Pancreas (tissue), 10 donors: ENCODE results near the gene CDK5RAP3. TPM values are rescaled to one million over a fixed set of nuclear protein-coding genes. Genes with fewer than 3 reads are reported as not detected.
"Not testable (repeated sequence)": the region's sequence is repeated elsewhere in the genome, so short reads cannot be mapped to it uniquely, and the experiment has no call there.

Source experiments
- ATAC-seq, 4 donors: fragments of 200-7000 bp; cut with Tn5 transposase; one replicate each; pipeline versions ENCODE4 v1.8.0 to v1.9.1; 2020; ENCODE audit warnings: mild to moderate bottlenecking in 4 of 4, moderate library complexity in 4 of 4
- DNase-seq, 6 donors: peaks; one replicate each; pipeline ENCODE4 v3.0.0-alpha.2; 2020
- FAIRE-seq: peaks from 2 replicates; lab custom pipeline; 2012; peaks lifted over from hg19 to GRCh38; lab: Jason Lieb, UNC
- H3K27ac ChIP-seq, 4 donors: fragments of 200-600 bp; sonication (generic); 1 replicate in 3 of 4; 2 replicates in 1 of 4; pipeline versions ENCODE4 v1.5.0 to v1.8.0; 2020
- H3K27me3 ChIP-seq, 4 donors: fragments of 200-600 bp; one replicate each; pipeline ENCODE4 v1.8.0; 2021
- H3K36me3 ChIP-seq, 3 donors: fragments of 200-600 bp; sonication (generic) in 1 of 3; one replicate each; pipeline versions ENCODE4 v1.5.0 to v1.8.0; 2020 to 2021
- H3K4me1 ChIP-seq, 3 donors: fragments of 200-600 bp; one replicate each; pipeline ENCODE4 v1.8.0; 2021
- H3K4me3 ChIP-seq, 4 donors: fragments of 200-600 bp; sonication (generic) in 2 of 4; one replicate each; pipeline versions ENCODE4 v1.5.0 to v1.8.0; 2020 to 2021
- H3K9me3 ChIP-seq, 4 donors: fragments of 200-600 bp; one replicate each; pipeline ENCODE4 v1.8.0; 2021
- WGBS, 2 donors: extraction: QIAGEN DNeasy Blood & Tissue Kit; methylation state at CpG; one replicate each; pipeline ENCODE4 v1.1.7; 2013; 5-methylcytosine and 5-hydroxymethylcytosine counted together
- intact Hi-C, 3 donors: fragments of 100-400 bp; cut with DNase I; formaldehyde crosslinking; loops; one replicate each; pipeline versions ENCODE4 v1.11.1 to v1.14.2; 2022
- polyA plus RNA-seq, 2 donors: library from polyadenylated mRNA; stranded (reverse); fragments of 200-250 nt; gene quantifications; one replicate each; pipeline ENCODE4 v1.2.3, GENCODE V29; 2013
- total RNA-seq, 6 donors: library from RNA; stranded (reverse); fragmentation: NEBNext Ultra II Directional in 4 of 6; extraction: Animal tissue kit (Norgen Biotek cat#: 25700) in 4 of 6; gene quantifications; one replicate each; pipeline versions ENCODE4 v1.2.1 to v1.2.4, GENCODE V29; 2021 to 2023
- TF ChIP-seq, protein P1 (sequence below), 4 donors: fragments of 200-600 bp; sonication (generic) in 3 of 4; IDR thresholded peaks; one replicate each; pipeline versions ENCODE4 v1.5.0 to v1.8.0; 2021; ENCODE audit warnings: antibody characterized with exemption in 4 of 4
- donor health status: healthy with polysubstance abuse.
- donor health status: DM: no; HTN: no; CAD: no; lungs with moderate emphysema.
- donor health status: DM: no; HTN: no; CAD: no.
- donor health status: control.
- donor health status: control.
- donor health status: Bipolar disorder and iron deficiency.
- donor health status: DM: yes; HTN: yes; CAD: no.
- donor health status: DM: no; HTN: no; CAD: no.
- donor health status: DM: no; HTN: no; CAD: no.
- donor health status: DM: yes; HTN: yes; CAD: no.

Gene CDK5RAP3
- total and polyA plus RNA-seq, 8 donors = 134 to 1,312 (median 185) TPM

DNA sequence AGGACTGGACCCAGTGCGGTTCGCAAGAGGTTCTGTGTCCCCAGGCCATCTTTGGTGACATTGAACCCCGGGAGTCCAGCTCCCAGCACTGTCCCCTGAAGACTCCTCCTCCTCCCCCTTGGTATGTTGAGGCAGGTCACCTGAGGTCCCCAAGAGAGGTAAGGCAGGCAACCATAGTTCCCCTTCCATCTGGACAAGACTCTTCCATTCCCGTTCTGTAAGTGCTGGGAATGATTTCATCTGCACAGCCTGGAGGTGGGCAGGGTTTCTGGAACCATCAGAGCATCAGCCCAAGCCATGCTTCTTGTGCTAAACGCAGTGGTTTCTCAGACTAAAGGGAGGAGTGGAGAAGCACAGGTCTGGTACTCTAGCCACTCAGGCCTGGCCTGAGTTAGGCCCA lies 41.7 kb downstream of the CDK5RAP3 start:
- no peak for FAIRE-seq
- intact Hi-C loops = loop anchor here in 1 of 3 donors (10.0 kb wide), 1 partner anchor 168 kb away; the partner anchor contains the start of gene SCRN2
- H3K36me3 ChIP-seq = no peaks in the 10 kb centered on the region
- peaks cover 0 to 5% (median 0%) of the 10 kb centered on the region in 3 donors for H3K4me1 ChIP-seq
- no peak for ATAC-seq
- H3K27ac ChIP-seq = no peak overlapping the region
- 35 to 37% methylated on average over 5 of the region's 5 CpGs for WGBS, 2 donors
- TF ChIP-seq, protein P1, sequence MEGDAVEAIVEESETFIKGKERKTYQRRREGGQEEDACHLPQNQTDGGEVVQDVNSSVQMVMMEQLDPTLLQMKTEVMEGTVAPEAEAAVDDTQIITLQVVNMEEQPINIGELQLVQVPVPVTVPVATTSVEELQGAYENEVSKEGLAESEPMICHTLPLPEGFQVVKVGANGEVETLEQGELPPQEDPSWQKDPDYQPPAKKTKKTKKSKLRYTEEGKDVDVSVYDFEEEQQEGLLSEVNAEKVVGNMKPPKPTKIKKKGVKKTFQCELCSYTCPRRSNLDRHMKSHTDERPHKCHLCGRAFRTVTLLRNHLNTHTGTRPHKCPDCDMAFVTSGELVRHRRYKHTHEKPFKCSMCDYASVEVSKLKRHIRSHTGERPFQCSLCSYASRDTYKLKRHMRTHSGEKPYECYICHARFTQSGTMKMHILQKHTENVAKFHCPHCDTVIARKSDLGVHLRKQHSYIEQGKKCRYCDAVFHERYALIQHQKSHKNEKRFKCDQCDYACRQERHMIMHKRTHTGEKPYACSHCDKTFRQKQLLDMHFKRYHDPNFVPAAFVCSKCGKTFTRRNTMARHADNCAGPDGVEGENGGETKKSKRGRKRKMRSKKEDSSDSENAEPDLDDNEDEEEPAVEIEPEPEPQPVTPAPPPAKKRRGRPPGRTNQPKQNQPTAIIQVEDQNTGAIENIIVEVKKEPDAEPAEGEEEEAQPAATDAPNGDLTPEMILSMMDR (IDR thresholded peaks at IDR 0.05) = no peak
- no peaks in the 10 kb centered on the region for H3K9me3 ChIP-seq
- H3K4me3 ChIP-seq = no peak overlapping the region
- no peak for DNase-seq
- no peaks in the 10 kb centered on the region for H3K27me3 ChIP-seq

DNA sequence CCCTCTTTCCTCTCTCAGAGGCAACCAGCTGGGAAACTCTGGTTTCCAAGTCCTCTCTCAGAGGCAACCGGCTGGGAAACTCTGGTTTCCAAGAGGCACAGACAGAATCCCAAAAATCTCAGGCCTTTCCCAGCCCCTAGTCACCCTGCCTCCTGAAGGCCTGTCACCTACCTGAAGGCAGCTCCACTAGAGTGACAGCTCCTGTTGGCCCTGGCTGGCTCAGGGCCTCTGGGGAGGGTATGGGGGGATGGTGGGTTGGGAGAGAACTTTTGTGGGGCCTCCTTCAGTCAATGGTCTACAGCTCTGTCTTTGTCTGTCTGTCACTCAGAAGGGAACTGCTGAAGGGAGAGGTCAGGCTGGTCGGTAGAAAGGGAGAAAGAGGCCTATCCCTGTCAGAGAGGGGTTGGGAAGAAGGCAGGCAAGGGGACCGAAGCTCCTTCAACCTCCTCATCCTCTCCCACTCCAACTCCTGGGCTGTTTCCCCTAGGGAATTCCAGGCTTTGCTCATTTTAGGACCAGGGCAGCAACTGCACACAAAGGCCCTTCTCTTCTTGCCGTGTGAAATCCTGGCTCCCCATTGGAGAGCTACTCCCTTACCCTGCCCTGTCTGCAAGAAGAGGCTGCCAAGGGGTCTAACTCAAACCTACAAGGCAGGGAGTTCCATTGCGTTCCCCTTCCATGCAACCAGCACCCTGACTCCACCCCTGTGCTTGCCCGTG lies 43.1 kb downstream of the CDK5RAP3 start:
- WGBS, 2 donors = 79 to 87% methylated on average over 6 of the region's 6 CpGs
- no peaks in the 10 kb centered on the region for H3K27me3 ChIP-seq
- TF ChIP-seq, protein P1 (IDR thresholded peaks at IDR 0.05) = no peak
- no peak overlapping the region for H3K4me3 ChIP-seq
- no peaks in the 10 kb centered on the region for H3K9me3 ChIP-seq
- FAIRE-seq (no peak), DNase-seq (no peak), ATAC-seq (no peak)
- no peak overlapping the region for H3K27ac ChIP-seq
- intact Hi-C loops = loop anchor here in 1 of 3 donors (10.0 kb wide), 1 partner anchor 169 kb away; the partner anchor contains the start of gene SCRN2
- H3K4me1 ChIP-seq = peaks cover 0 to 5% (median 0%) of the 10 kb centered on the region in 3 donors
- no peaks in the 10 kb centered on the region for H3K36me3 ChIP-seq

DNA sequence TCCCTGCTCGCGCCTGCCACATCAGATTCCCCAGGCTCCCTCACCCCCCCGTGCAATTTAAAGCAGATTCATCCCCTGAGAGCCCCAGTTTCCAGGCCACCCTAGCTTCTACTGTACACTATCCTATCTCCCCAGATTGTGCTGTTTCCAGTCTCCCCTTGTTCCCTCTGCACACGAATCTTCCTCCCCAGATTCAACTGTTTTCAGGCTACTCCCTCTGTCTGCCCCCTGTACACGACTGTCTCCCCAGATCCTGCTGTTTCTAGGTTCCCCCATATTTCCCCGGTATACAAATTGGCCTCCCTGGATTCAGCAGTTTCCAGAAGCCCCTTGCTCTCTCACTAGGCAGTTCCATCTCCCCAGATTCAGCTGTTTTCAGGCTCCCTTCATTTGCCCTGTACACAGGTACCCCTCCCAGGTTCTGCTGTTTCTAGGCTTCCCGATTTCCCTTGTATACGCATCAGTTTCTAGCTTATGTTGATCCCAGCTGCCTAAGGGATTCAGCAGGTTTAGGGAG lies 43.7 kb downstream of the CDK5RAP3 start:
- ATAC-seq (no peak), DNase-seq (no peak), FAIRE-seq (no peak)
- Histone ChIP-seq H3K4me1 (peaks cover 0 to 5% (median 0%) of the 10 kb centered on the region in 3 donors), H3K27ac (no peak overlapping the region), H3K4me3 (no peak overlapping the region), H3K9me3 (no peaks in the 10 kb centered on the region), H3K36me3 (no peaks in the 10 kb centered on the region), H3K27me3 (no peaks in the 10 kb centered on the region)
- whole genome bisulfite sequencing, 2 donors = 68 to 69% methylated on average over 8 of the region's 8 CpGs
- TF ChIP-seq, protein P1 (IDR thresholded peaks at IDR 0.05) = no peak
- intact Hi-C loops = loop anchor here in 2 of 3 donors (5.0 to 10.0 kb wide), 3 partner anchors 32 to 170 kb away; partner anchors contain the start of gene SCRN2 (in 1 of the 2)

DNA sequence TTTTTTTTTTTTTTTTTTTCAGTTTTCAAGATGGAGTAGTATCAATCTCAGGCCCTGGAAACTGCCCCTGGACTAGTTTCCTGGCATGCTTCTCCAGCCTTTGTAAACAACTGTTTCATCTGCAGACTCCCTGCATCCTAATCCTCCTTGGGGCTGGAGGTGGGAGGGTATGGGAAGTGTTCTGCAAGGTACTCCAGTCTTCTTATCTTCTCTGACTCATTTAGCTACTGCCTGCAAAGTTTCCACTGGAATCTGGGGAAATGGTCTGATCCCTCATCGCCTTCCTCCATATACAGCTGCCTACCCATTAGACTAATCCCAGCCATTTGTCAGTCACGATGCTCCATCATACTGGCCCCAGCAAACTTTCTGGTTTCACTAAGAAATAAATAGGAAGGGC lies 45.2 kb downstream of the CDK5RAP3 start:
- H3K9me3 ChIP-seq = no peaks in the 10 kb centered on the region
- peaks cover 0 to 5% (median 0%) of the 10 kb centered on the region in 3 donors for H3K4me1 ChIP-seq
- H3K27ac ChIP-seq = no peak overlapping the region
- no peaks in the 10 kb centered on the region for H3K27me3 ChIP-seq
- intact Hi-C loops = loop anchor here in 2 of 3 donors (5.0 to 10.0 kb wide), 3 partner anchors 34 to 171 kb away; partner anchors contain the start of gene SCRN2 (in 1 of the 2)
- WGBS, 2 donors = 81 to 83% methylated on average over 2 of the region's 2 CpGs
- ATAC-seq = no peak
- no peak overlapping the region for H3K4me3 ChIP-seq
- no peak for DNase-seq
- no peak for FAIRE-seq
- TF ChIP-seq, protein P1 (IDR thresholded peaks at IDR 0.05) = no peak
- no peaks in the 10 kb centered on the region for H3K36me3 ChIP-seq

DNA sequence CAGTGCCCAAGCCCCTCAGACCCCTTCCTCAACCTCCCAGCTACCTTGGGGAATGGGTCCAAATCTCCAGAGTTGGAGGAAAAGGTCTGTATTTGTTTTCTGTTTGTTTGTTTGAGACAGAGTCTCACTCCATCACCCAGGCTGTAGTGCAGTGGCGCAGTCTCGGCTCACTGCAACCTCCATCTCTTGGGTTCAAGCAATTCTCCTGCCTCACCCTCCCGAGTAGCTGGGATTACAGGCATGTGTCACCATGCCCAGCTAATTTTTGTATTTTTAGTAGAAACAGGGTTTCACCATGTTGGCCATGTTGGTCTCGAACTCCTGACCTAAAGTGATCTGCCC lies 46.9 kb downstream of the CDK5RAP3 start:
- not testable (repeated sequence) for H3K27me3 ChIP-seq, H3K36me3 ChIP-seq, H3K9me3 ChIP-seq, H3K4me3 ChIP-seq, DNase-seq, H3K27ac ChIP-seq, ATAC-seq, FAIRE-seq, H3K4me1 ChIP-seq
- intact Hi-C loops = loop anchor here in 2 of 3 donors (5.0 to 10.0 kb wide), 3 partner anchors 35 to 173 kb away; partner anchors contain the start of gene SCRN2 (in 1 of the 2)
- WGBS, 2 donors = 78 to 83% methylated on average over 4 of the region's 4 CpGs
